ENCODE results near the gene FAM89B. TPM values are rescaled to one million over a fixed set of nuclear protein-coding genes. Genes with fewer than 3 reads are reported as not detected.

Gene FAM89B
- polyA plus RNA-seq, 1 donor from 2014 or later, result 75.1 TPM

GRCh38 chr11:65618763-65619162 is 46.4 kb downstream of the FAM89B start:
- no peaks in the 10 kb centered on the region for H3K9me3 ChIP-seq (ENCODE audit: low read length)
- TF ChIP-seq SMC3 (conservative IDR thresholded peaks at IDR 0.05; ENCODE audit: poor library complexity), result no peak
- no peak for TF ChIP-seq REST (IDR thresholded peaks at IDR 0.05; ENCODE audit: borderline replicate concordance)
- no peak for TF ChIP-seq CTCF (IDR thresholded peaks at IDR 0.05; ENCODE audit: poor library complexity, severe bottlenecking)
- no peak for TF ChIP-seq MXI1 (conservative IDR thresholded peaks at IDR 0.05; ENCODE audit: poor library complexity, severe bottlenecking)
- no peak for TF ChIP-seq POLR2AphosphoS5 (IDR thresholded peaks at IDR 0.05)
- no peak for TF ChIP-seq EZH2 (IDR thresholded peaks at IDR 0.05; ENCODE audit: borderline replicate concordance, insufficient read depth, low read length, poor library complexity, severe bottlenecking)
- no peak for TF ChIP-seq EP300 (conservative IDR thresholded peaks at IDR 0.05; ENCODE audit: poor library complexity, severe bottlenecking)
- no peak for TF ChIP-seq TAF1 (IDR thresholded peaks at IDR 0.05; ENCODE audit: low read depth)
- TF ChIP-seq RAD21 (conservative IDR thresholded peaks at IDR 0.05), result no peak
- no peak overlapping the region for H3K27ac ChIP-seq (ENCODE audit: low read length)
- H3K4me2 ChIP-seq (ENCODE audit: low read length), result no peak overlapping the region
- no peaks in the 10 kb centered on the region for H3K9me2 ChIP-seq (ENCODE audit: insufficient read depth, low read length)
- H3K9ac ChIP-seq (ENCODE audit: low read length), result no peak overlapping the region
- no peaks in the 10 kb centered on the region for H3K36me3 ChIP-seq (ENCODE audit: insufficient read depth, low read length)
- H2AFZ ChIP-seq (ENCODE audit: low read depth, low read length), result no peak overlapping the region
- no peak overlapping the region for H3K4me3 ChIP-seq (ENCODE audit: low read length)
- no peaks in the 10 kb centered on the region for H3K27me3 ChIP-seq (ENCODE audit: insufficient read depth, low read depth, low read length)
- H3F3A ChIP-seq (ENCODE audit: insufficient read depth, low read length, poor library complexity, severe bottlenecking), result no peaks in the 10 kb centered on the region
- H4K20me1 ChIP-seq (ENCODE audit: insufficient read depth), result no peaks in the 10 kb centered on the region
- peaks cover 18% of the 10 kb centered on the region for H3K79me2 ChIP-seq (replicated peaks; ENCODE audit: insufficient read depth, low read length)

GRCh38 chr11:65619281-65619928 is 47.1 kb downstream of the FAM89B start:
- H3K27me3 ChIP-seq (ENCODE audit: insufficient read depth, low read depth, low read length), result no peaks in the 10 kb centered on the region
- H3K36me3 ChIP-seq (ENCODE audit: insufficient read depth, low read length), result no peaks in the 10 kb centered on the region
- H3K27ac ChIP-seq (ENCODE audit: low read length), result no peak overlapping the region
- H3K4me3 ChIP-seq (ENCODE audit: low read length), result no peak overlapping the region
- no peaks in the 10 kb centered on the region for H3K9me2 ChIP-seq (ENCODE audit: insufficient read depth, low read length)
- H3K9ac ChIP-seq (ENCODE audit: low read length), result no peak overlapping the region
- no peak overlapping the region for H2AFZ ChIP-seq (ENCODE audit: low read depth, low read length)
- H4K20me1 ChIP-seq (ENCODE audit: insufficient read depth), result no peaks in the 10 kb centered on the region
- no peaks in the 10 kb centered on the region for H3F3A ChIP-seq (ENCODE audit: insufficient read depth, low read length, poor library complexity, severe bottlenecking)
- TF ChIP-seq SMC3 (conservative IDR thresholded peaks at IDR 0.05; ENCODE audit: poor library complexity) (no peak), EZH2 (IDR thresholded peaks at IDR 0.05; ENCODE audit: borderline replicate concordance, insufficient read depth, low read length, poor library complexity, severe bottlenecking) (no peak)
- H3K4me2 ChIP-seq (ENCODE audit: low read length), result no peak overlapping the region
- H3K79me2 ChIP-seq (replicated peaks; ENCODE audit: insufficient read depth, low read length), result peaks cover 15% of the 10 kb centered on the region
- H3K9me3 ChIP-seq (ENCODE audit: low read length), result no peaks in the 10 kb centered on the region

Data from neural cell (in vitro differentiated cells).